ENCODE data around the gene SSR1. TPM values are rescaled to one million over a fixed set of nuclear protein-coding genes. Genes with fewer than 3 reads are reported as not detected.

SSR1 gene
- total and polyA plus RNA-seq, 9 of the 15 experiments (the other 6 are each of a cell fraction or from before 2014, with no cell fraction given): 87.7 to 220 (median 144) TPM

GRCh38 chr6:7298113-7298512 is 14.9 kb downstream of the SSR1 start (continued):
- TF ChIP-seq FOSL1 (tag; conservative IDR thresholded peaks at IDR 0.05): no peak

GRCh38 chr6:7296602-7297001 is 16.4 kb downstream of the SSR1 start:
- peaks cover 3% of the 10 kb centered on the region; the same call in 1 of the 3 replicates for H3K79me2 ChIP-seq (ENCODE audit: control insufficient read depth, insufficient read depth, low read length)
- WGBS (ENCODE audit: insufficient coverage, low coverage, missing lambda C conversion rate): 89% methylated on average over 2 of the region's 2 CpGs
- H3K27me3 ChIP-seq (ENCODE audit: control insufficient read depth in 2 of 2, insufficient read depth in 2 of 2, low read length in 2 of 2): no peaks in the 10 kb centered on the region
- TF ChIP-seq SMAD1 (IDR thresholded peaks at IDR 0.05; ENCODE audit: low read depth, low read length, partially characterized antibody) (no peak), PCBP2 (IDR thresholded peaks at IDR 0.05; ENCODE audit: low read depth, low read length, poor library complexity, severe bottlenecking) (peak; percentile 81), HBP1 (CRISPR knock-in tag; IDR thresholded peaks at IDR 0.05) (peak; percentile 76; the same call in 1 of the 2 replicates)
- no peak overlapping the region for H3K4me2 ChIP-seq (ENCODE audit: insufficient read depth, low read length)
- no peak for FAIRE-seq
- intact Hi-C loops (cut with micrococcal nuclease): no loop called here
- ChIA-PET CTCF (ENCODE audit: low intra/inter-chr PET ratio) (no interaction called here), POLR2A (interaction anchor here (0.7 to 2.5 kb wide), 2 partner anchors 16 to 93 kb away, joined by 3 to 7 read pairs; partner anchors contain the start of genes CAGE1, RIOK1 and SSR1)
- no peak overlapping the region for H3K9ac ChIP-seq (ENCODE audit: insufficient read depth in 1 of 2, low read depth in 2 of 2, low read length in 2 of 2)
- in situ Hi-C loops (cut with MboI): no loop called here
- H3K9me1 ChIP-seq (ENCODE audit: control insufficient read depth, insufficient read depth, low read length): no peaks in the 10 kb centered on the region
- H3K27ac ChIP-seq (ENCODE audit: extremely low read depth, low read depth, low read length): no peak overlapping the region
- no peaks in the 10 kb centered on the region for H3K9me3 ChIP-seq (replicated peaks; ENCODE audit: control insufficient read depth, insufficient read depth, low read depth, low read length)
- no peaks in the 10 kb centered on the region for H4K20me1 ChIP-seq (replicated peaks; ENCODE audit: control insufficient read depth, insufficient read depth, low read length)
- peaks cover 93% of the 10 kb centered on the region for H3K36me3 ChIP-seq (ENCODE audit: control insufficient read depth, insufficient read depth, low read length)
- no peak for ATAC-seq
- no peaks in the 10 kb centered on the region for H3K4me1 ChIP-seq (replicated peaks in 1 of 2; ENCODE audit: control insufficient read depth in 2 of 2, insufficient read depth in 2 of 2, low read length in 2 of 2)
- no peak overlapping the region for H2AFZ ChIP-seq (ENCODE audit: low read depth, low read length)
- H3K4me3 ChIP-seq: no peak overlapping the region
- DNase-seq (ENCODE audit: extremely low read depth in 1 of 4, low spot score in 3 of 4): no peak
- BruUV-seq (replicated peaks): no TSS peak
